HEK293 (cell line): ENCODE results near the gene PHF13.
A peak's percentile ranks its signal among the peaks of the same experiment; 100 is the strongest.

Experiments
- GLIS2 ChIP-seq: fragments of 450-650 bp; formaldehyde crosslinking; IDR thresholded peaks from 2 replicates; pipeline ENCODE4 v1.5.1; 2016; ENCODE audit warnings: missing biosample characterization, missing genetic modification characterization
- HOXC10 ChIP-seq: sonication (generic); formaldehyde crosslinking; IDR thresholded peaks from 2 replicates; pipeline ENCODE4 v1.8.1; 2023; ENCODE audit warnings: mild to moderate bottlenecking, missing genetic modification reagents
- INSM2 ChIP-seq: fragments of 450-650 bp; formaldehyde crosslinking; IDR thresholded peaks from 2 replicates; pipeline ENCODE4 v1.5.1; 2016; ENCODE audit warnings: missing biosample characterization, missing genetic modification characterization
- OSR2 ChIP-seq: fragments of 450-650 bp; formaldehyde crosslinking; IDR thresholded peaks from 2 replicates; pipeline ENCODE4 v1.5.1; 2016; ENCODE audit warnings: missing biosample characterization, missing genetic modification characterization
- REST ChIP-seq: fragments of 450-650 bp; formaldehyde crosslinking; IDR thresholded peaks from 2 replicates; pipeline ENCODE4 v1.5.1; 2016; ENCODE audit warnings: missing biosample characterization, missing genetic modification characterization
- SALL2 ChIP-seq: fragments of 450-650 bp; formaldehyde crosslinking; IDR thresholded peaks from 2 replicates; pipeline ENCODE4 v1.5.0; 2017; ENCODE audit warnings: missing biosample characterization, mild to moderate bottlenecking, missing genetic modification characterization, borderline replicate concordance
- SP7 ChIP-seq: fragments of 450-650 bp; formaldehyde crosslinking; IDR thresholded peaks from 2 replicates; pipeline ENCODE4 v1.5.1; 2016; ENCODE audit warnings: missing biosample characterization, missing genetic modification characterization
- ZBTB10 ChIP-seq: fragments of 450-650 bp; formaldehyde crosslinking; IDR thresholded peaks from 2 replicates; pipeline ENCODE4 v1.5.1; 2016; ENCODE audit warnings: missing biosample characterization, missing genetic modification characterization
- ZBTB44 ChIP-seq: fragments of 450-650 bp; IDR thresholded peaks from 2 replicates; pipeline ENCODE4 v1.5.1; 2018; ENCODE audit warnings: missing biosample characterization, mild to moderate bottlenecking, missing genetic modification characterization
- ZBTB7A ChIP-seq: fragments of 450-650 bp; formaldehyde crosslinking; IDR thresholded peaks from 2 replicates; pipeline ENCODE4 v1.5.1; 2016; ENCODE audit warnings: low read depth, missing biosample characterization, missing genetic modification characterization
- ZBTB8A ChIP-seq: fragments of 450-650 bp; formaldehyde crosslinking; IDR thresholded peaks from 2 replicates; pipeline ENCODE4 v1.5.1; 2016; ENCODE audit warnings: missing biosample characterization, missing genetic modification characterization
- ZNF112 ChIP-seq: fragments of 450-650 bp; formaldehyde crosslinking; IDR thresholded peaks from 2 replicates; pipeline ENCODE4 v1.5.0; 2017; ENCODE audit warnings: missing biosample characterization, missing genetic modification characterization
- ZNF157 ChIP-seq: fragments of 450-650 bp; formaldehyde crosslinking; IDR thresholded peaks from 2 replicates; pipeline ENCODE4 v1.5.1; 2016; ENCODE audit warnings: missing biosample characterization, missing genetic modification characterization
- ZNF175 ChIP-seq: fragments of 450-650 bp; formaldehyde crosslinking; IDR thresholded peaks from 2 replicates; pipeline ENCODE4 v1.5.1; 2016; ENCODE audit warnings: missing biosample characterization, missing genetic modification characterization
- ZNF18 ChIP-seq: fragments of 450-650 bp; formaldehyde crosslinking; IDR thresholded peaks from 2 replicates; pipeline ENCODE4 v1.5.1; 2016; ENCODE audit warnings: missing biosample characterization, missing genetic modification characterization
- ZNF214 ChIP-seq: fragments of 450-650 bp; formaldehyde crosslinking; IDR thresholded peaks from 2 replicates; pipeline ENCODE4 v1.5.1; 2017; ENCODE audit warnings: missing biosample characterization, mild to moderate bottlenecking, missing genetic modification characterization, borderline replicate concordance
- ZNF23 ChIP-seq: fragments of 450-650 bp; formaldehyde crosslinking; IDR thresholded peaks from 2 replicates; pipeline ENCODE4 v1.5.1; 2016; ENCODE audit warnings: missing biosample characterization, missing genetic modification characterization, borderline replicate concordance
- ZNF404 ChIP-seq: fragments of 450-650 bp; formaldehyde crosslinking; IDR thresholded peaks from 2 replicates; pipeline ENCODE4 v1.5.1; 2017; ENCODE audit warnings: missing biosample characterization, missing genetic modification characterization
- ZNF416 ChIP-seq: fragments of 450-650 bp; formaldehyde crosslinking; IDR thresholded peaks from 2 replicates; pipeline ENCODE4 v1.5.1; 2016; ENCODE audit warnings: missing biosample characterization, missing genetic modification characterization
- ZNF501 ChIP-seq: fragments of 450-650 bp; formaldehyde crosslinking; IDR thresholded peaks from 2 replicates; pipeline ENCODE4 v1.5.1; 2016; ENCODE audit warnings: missing biosample characterization, missing genetic modification characterization
- ZNF513 ChIP-seq: fragments of 450-650 bp; IDR thresholded peaks from 2 replicates; pipeline ENCODE4 v1.5.1; 2018; ENCODE audit warnings: missing biosample characterization, missing genetic modification characterization
- ZNF529 ChIP-seq: fragments of 450-650 bp; formaldehyde crosslinking; IDR thresholded peaks from 2 replicates; pipeline ENCODE4 v1.5.1; 2017; ENCODE audit warnings: missing genetic modification characterization, missing biosample characterization; ENCODE audit not compliant: insufficient replicate concordance
- ZNF544 ChIP-seq: fragments of 450-650 bp; formaldehyde crosslinking; IDR thresholded peaks from 2 replicates; pipeline ENCODE4 v1.5.0; 2017; ENCODE audit warnings: missing biosample characterization, missing genetic modification characterization
- ZNF585B ChIP-seq: fragments of 450-650 bp; formaldehyde crosslinking; IDR thresholded peaks from 2 replicates; pipeline ENCODE4 v1.5.1; 2016; ENCODE audit warnings: missing biosample characterization, missing genetic modification characterization
- ZNF670 ChIP-seq: fragments of 450-650 bp; formaldehyde crosslinking; IDR thresholded peaks from 2 replicates; pipeline ENCODE4 v1.5.1; 2016; ENCODE audit warnings: missing biosample characterization, missing genetic modification characterization, low read depth
- ZNF791 ChIP-seq: fragments of 450-650 bp; formaldehyde crosslinking; IDR thresholded peaks from 2 replicates; pipeline ENCODE4 v1.5.1; 2016; ENCODE audit warnings: missing biosample characterization, missing genetic modification characterization
- ZNF792 ChIP-seq: fragments of 450-650 bp; formaldehyde crosslinking; IDR thresholded peaks from 2 replicates; pipeline ENCODE4 v1.5.1; 2016; ENCODE audit warnings: missing biosample characterization, missing genetic modification characterization
- ZXDB ChIP-seq: fragments of 450-650 bp; formaldehyde crosslinking; IDR thresholded peaks from 2 replicates; pipeline ENCODE4 v1.5.1; 2016; ENCODE audit warnings: missing biosample characterization, missing genetic modification characterization

Gene PHF13

GRCh38 chr1:6602669-6603237 lies 10.8 kb upstream of the PHF13 start, which contains the start of gene KLHL21 (continued):
- TF ChIP-seq ZNF18 (no peak), ZNF214 (no peak), ZNF544 (tag by site-specific recombination) (no peak), OSR2 (no peak), ZNF175 (tag by site-specific recombination) (no peak), ZNF792 (tag by site-specific recombination) (no peak), ZBTB10 (tag by site-specific recombination) (0 out of 2 replicates have a peak, but pooled peaks have one; percentile 6), ZNF112 (tag by site-specific recombination) (no peak), ZNF529 (no peak), ZNF157 (tag by site-specific recombination) (no peak), ZNF416 (tag by site-specific recombination) (no peak), ZNF585B (no peak), ZBTB7A (no peak; the same call in 1 of the 2 replicates), ZNF670 (tag by site-specific recombination) (no peak), GLIS2 (tag by site-specific recombination) (no peak), REST (tag by site-specific recombination) (no peak), SALL2 (tag by site-specific recombination) (no peak), ZNF501 (tag by site-specific recombination) (no peak), ZNF513 (tag by site-specific recombination) (0 out of 2 replicates have a peak, but pooled peaks have one; percentile 41), ZNF23 (no peak), ZNF404 (tag by site-specific recombination) (no peak), ZNF791 (0 out of 2 replicates have a peak, but pooled peaks have one; percentile 27), ZXDB (tag by site-specific recombination) (no peak), ZBTB44 (tag by site-specific recombination) (no peak), ZBTB8A (tag by site-specific recombination) (peak; percentile 89), INSM2 (no peak), SP7 (tag by site-specific recombination) (0 out of 2 replicates have a peak, but pooled peaks have one; percentile 4), HOXC10 (CRISPR knock-in tag) (no peak)
